Activated naive CD4-positive, alpha-beta T cell (primary cell): ENCODE data around the gene RAB40C.
A peak's percentile ranks its signal among the peaks of the same experiment; 100 is the strongest.

ENCODE experiments used
- DNase-seq, 4 experiments: peaks; one replicate each; lab custom pipeline; 2025; lab: John Stamatoyannopoulos, UW

Gene RAB40C

GRCh38 chr16:559411-560203, 30.3 kb upstream of the RAB40C start:
- no peak for DNase-seq

GRCh38 chr16:560204-560700, 29.6 kb upstream of the RAB40C start, which contains the start of gene PRR35:
Gene PRR35 (plus strand): TSS chr16:560394. CDS start chr16:563295, 2,901 bp downstream.
- no peak for DNase-seq

- no peak for DNase-seq
These were observed 29.0 kb upstream of the RAB40C start for GRCh38 chr16:560701-561412.

GRCh38 chr16:561413-561794, 28.5 kb upstream of the RAB40C start:
- no peak for DNase-seq

- DNase-seq, result no peak
These were observed 27.6 kb upstream of the RAB40C start for GRCh38 chr16:561957-562938.

- DNase-seq, result no peak
These were observed 26.7 kb upstream of the RAB40C start for GRCh38 chr16:563072-563644.

- DNase-seq, result no peak
These were observed 25.0 kb upstream of the RAB40C start for GRCh38 chr16:564690-565418.

- DNase-seq, result no peak
These were observed 24.2 kb upstream of the RAB40C start for GRCh38 chr16:565419-566330.

- DNase-seq, result peak in 2 of 4 experiments; percentile 15 to 42
These were observed 23.1 kb upstream of the RAB40C start, which contains the start of gene NHLRC4 for GRCh38 chr16:566475-567372. Gene NHLRC4 (plus strand): TSS chr16:567005. CDS start chr16:568048, 1,043 bp downstream.

GRCh38 chr16:567373-568256, 22.3 kb upstream of the RAB40C start:
- DNase-seq, result no peak

- DNase-seq, result no peak
These were observed 21.2 kb upstream of the RAB40C start for GRCh38 chr16:568401-569258.

GRCh38 chr16:569445-570254, 20.2 kb upstream of the RAB40C start, which contains the start of gene PIGQ:
Gene PIGQ (plus strand): TSS chr16:569968. CDS start chr16:574075, 4,107 bp downstream.
- peak; percentile 31 to 63 (median 46) for DNase-seq

- no peak for DNase-seq
These were observed 16.8 kb upstream of the RAB40C start for GRCh38 chr16:572865-573650.

- DNase-seq, result no peak
These were observed 15.7 kb upstream of the RAB40C start for GRCh38 chr16:574021-574760.
